IPS DF 4.7 (cell line): ENCODE results near the gene TMPRSS3.

Experiments
- DNase-seq: peaks from one replicate; pipeline ENCODE4 v3.0.0-alpha.2; 2013; ENCODE audit warnings: low spot score; ENCODE audit errors: extremely low read depth

TMPRSS3 gene

GRCh38 chr21:42395905-42396651 lies at the start of gene TMPRSS3:
Gene TMPRSS3 (minus strand): TSS chr21:42396052. CDS start chr21:42395417, 635 bp downstream.
- DNase-seq: no peak

- DNase-seq: no peak
Measured at GRCh38 chr21:42445311-42445710, 49.5 kb upstream of the TMPRSS3 start.

- DNase-seq: no peak
Measured at GRCh38 chr21:42444745-42445059, 48.9 kb upstream of the TMPRSS3 start.

- DNase-seq: no peak
Measured at GRCh38 chr21:42443876-42444744, 48.3 kb upstream of the TMPRSS3 start.

GRCh38 chr21:42443181-42443785 lies 47.4 kb upstream of the TMPRSS3 start:
- DNase-seq: no peak

- no peak for DNase-seq
Measured at GRCh38 chr21:42441963-42442362, 46.1 kb upstream of the TMPRSS3 start.

GRCh38 chr21:42440187-42440792 lies 44.4 kb upstream of the TMPRSS3 start:
- no peak for DNase-seq

GRCh38 chr21:42439284-42440186 lies 43.7 kb upstream of the TMPRSS3 start:
- no peak for DNase-seq

GRCh38 chr21:42438316-42439205 lies 42.7 kb upstream of the TMPRSS3 start:
- no peak for DNase-seq

GRCh38 chr21:42437786-42438185 lies 41.9 kb upstream of the TMPRSS3 start:
- DNase-seq: no peak

- DNase-seq: no peak
Measured at GRCh38 chr21:42436914-42437313, 41.1 kb upstream of the TMPRSS3 start.

- no peak for DNase-seq
Measured at GRCh38 chr21:42435833-42436232, 40.0 kb upstream of the TMPRSS3 start.

GRCh38 chr21:42435401-42435800 lies 39.5 kb upstream of the TMPRSS3 start:
- DNase-seq: no peak

GRCh38 chr21:42434884-42435283 lies 39.0 kb upstream of the TMPRSS3 start:
- no peak for DNase-seq

- no peak for DNase-seq
Measured at GRCh38 chr21:42433946-42434551, 38.2 kb upstream of the TMPRSS3 start.

- DNase-seq: no peak
Measured at GRCh38 chr21:42432695-42433094, 36.8 kb upstream of the TMPRSS3 start.

GRCh38 chr21:42431196-42431595 lies 35.3 kb upstream of the TMPRSS3 start:
- no peak for DNase-seq

- DNase-seq: no peak
Measured at GRCh38 chr21:42430521-42430920, 34.7 kb upstream of the TMPRSS3 start.

- DNase-seq: no peak
Measured at GRCh38 chr21:42429856-42430255, 34.0 kb upstream of the TMPRSS3 start.
